ENCODE data around the gene CDH13. TPM values are rescaled to one million over a fixed set of nuclear protein-coding genes. Genes with fewer than 3 reads are reported as not detected.

The CDH13 gene
- total and polyA plus RNA-seq, 10 of the 15 experiments (the other 5 are each of a cell fraction or from before 2014, with no cell fraction given): under 0.01 to 0.05 TPM; not detected in 8

DNA sequence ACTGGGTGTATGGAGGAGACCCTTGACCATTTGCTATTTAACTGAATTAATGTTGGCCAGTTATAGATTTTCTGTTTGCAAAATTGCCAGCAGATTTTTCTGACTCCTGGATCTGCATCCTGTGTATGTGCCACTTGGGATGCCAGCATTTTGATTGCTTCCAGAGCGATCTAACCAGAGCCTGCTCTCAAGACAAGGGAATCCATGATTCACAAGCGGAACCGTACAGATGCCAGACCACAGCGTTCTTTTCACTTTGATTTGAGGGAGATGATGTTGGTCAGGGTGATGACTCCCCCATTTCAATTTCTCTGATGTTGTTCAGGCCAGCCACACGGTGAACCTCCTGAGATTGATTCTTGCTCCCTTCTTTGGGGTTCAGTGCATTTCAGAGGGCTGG lies 228.7 kb downstream of the CDH13 start (continued):
- TF ChIP-seq, protein P1, sequence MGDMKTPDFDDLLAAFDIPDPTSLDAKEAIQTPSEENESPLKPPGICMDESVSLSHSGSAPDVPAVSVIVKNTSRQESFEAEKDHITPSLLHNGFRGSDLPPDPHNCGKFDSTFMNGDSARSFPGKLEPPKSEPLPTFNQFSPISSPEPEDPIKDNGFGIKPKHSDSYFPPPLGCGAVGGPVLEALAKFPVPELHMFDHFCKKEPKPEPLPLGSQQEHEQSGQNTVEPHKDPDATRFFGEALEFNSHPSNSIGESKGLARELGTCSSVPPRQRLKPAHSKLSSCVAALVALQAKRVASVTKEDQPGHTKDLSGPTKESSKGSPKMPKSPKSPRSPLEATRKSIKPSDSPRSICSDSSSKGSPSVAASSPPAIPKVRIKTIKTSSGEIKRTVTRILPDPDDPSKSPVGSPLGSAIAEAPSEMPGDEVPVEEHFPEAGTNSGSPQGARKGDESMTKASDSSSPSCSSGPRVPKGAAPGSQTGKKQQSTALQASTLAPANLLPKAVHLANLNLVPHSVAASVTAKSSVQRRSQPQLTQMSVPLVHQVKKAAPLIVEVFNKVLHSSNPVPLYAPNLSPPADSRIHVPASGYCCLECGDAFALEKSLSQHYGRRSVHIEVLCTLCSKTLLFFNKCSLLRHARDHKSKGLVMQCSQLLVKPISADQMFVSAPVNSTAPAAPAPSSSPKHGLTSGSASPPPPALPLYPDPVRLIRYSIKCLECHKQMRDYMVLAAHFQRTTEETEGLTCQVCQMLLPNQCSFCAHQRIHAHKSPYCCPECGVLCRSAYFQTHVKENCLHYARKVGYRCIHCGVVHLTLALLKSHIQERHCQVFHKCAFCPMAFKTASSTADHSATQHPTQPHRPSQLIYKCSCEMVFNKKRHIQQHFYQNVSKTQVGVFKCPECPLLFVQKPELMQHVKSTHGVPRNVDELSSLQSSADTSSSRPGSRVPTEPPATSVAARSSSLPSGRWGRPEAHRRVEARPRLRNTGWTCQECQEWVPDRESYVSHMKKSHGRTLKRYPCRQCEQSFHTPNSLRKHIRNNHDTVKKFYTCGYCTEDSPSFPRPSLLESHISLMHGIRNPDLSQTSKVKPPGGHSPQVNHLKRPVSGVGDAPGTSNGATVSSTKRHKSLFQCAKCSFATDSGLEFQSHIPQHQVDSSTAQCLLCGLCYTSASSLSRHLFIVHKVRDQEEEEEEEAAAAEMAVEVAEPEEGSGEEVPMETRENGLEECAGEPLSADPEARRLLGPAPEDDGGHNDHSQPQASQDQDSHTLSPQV (IDR thresholded peaks at IDR 0.05): no peak
- TF ChIP-seq RAD51 (IDR thresholded peaks at IDR 0.05) (no peak), MTA2 (IDR thresholded peaks at IDR 0.05; ENCODE audit: low read depth) (no peak), SIN3A (IDR thresholded peaks at IDR 0.05; ENCODE audit: low read depth, low read length) (no peak)

DNA sequence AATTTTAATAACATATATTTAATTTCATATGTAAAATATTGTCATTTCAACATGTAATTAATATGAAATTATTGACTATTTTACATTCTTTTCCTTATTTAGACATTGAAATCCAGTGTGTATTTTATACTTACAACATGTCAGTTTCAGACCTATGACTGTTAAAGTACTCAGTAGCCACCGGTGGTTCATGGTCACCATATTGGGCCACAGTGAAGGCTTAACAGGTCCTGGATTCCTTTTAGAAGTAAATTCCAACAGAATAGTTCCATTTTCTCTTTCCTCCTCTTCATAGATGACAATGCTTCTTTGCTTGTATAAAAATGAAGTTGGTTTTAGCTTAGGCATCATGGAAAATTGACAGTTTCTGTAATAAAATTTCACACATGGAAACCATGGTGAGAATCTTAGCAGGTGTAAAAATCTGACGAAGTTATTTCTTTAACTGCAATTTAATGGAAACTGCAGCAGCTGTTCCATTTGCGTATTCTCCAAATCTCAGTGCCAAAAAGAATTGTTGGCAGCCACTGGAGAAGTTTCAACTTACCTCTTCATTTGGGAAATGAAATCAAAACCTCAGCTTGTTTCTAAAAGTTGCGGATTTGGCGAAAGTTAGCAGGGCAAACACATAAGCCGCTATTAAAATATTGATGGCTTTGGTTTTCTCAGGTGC lies 231.1 kb downstream of the CDH13 start:
- no peak for FAIRE-seq
- Histone ChIP-seq H3K9me3 (replicated peaks; ENCODE audit: control insufficient read depth, insufficient read depth, low read length) (no peaks in the 10 kb centered on the region), H2AFZ (ENCODE audit: control insufficient read depth, low read depth, low read length) (no peak overlapping the region), H3K4me3 (no peak overlapping the region), H3K27me3 (replicated peaks in 1 of 2; ENCODE audit: control insufficient read depth in 2 of 2, insufficient read depth in 2 of 2, low read length in 1 of 2) (no peaks in the 10 kb centered on the region), H3K79me2 (ENCODE audit: control insufficient read depth, insufficient read depth, low read length) (no peaks in the 10 kb centered on the region), H3K9ac (ENCODE audit: control insufficient read depth, insufficient read depth, low read length) (no peak overlapping the region), H3K27ac (ENCODE audit: control insufficient read depth, insufficient read depth) (no peak overlapping the region), H3K4me2 (ENCODE audit: control insufficient read depth, insufficient read depth) (no peak overlapping the region), H3K4me1 (ENCODE audit: control insufficient read depth, insufficient read depth, low read length) (no peaks in the 10 kb centered on the region), H3K36me3 (ENCODE audit: control insufficient read depth in 2 of 2, insufficient read depth in 2 of 2, low read length in 1 of 2) (no peaks in the 10 kb centered on the region), H4K20me1 (ENCODE audit: control insufficient read depth, insufficient read depth) (no peaks in the 10 kb centered on the region)
- intact Hi-C loops (cut with micrococcal nuclease; ENCODE audit: unreplicated experiment): no loop called here
- no TSS peak for BruUV-seq (replicated peaks)
- DNase-seq (ENCODE audit: low read depth, low spot score): no peak
- ChIA-PET RAD21 (ENCODE audit: unreplicated experiment) (no interaction called here), POLR2A (no interaction called here), SMC1A (ENCODE audit: uncharacterized antibody, unreplicated experiment) (no interaction called here), CTCF (no interaction called here)
- in situ Hi-C loops (cut with MboI): no loop called here
- WGBS (ENCODE audit: insufficient coverage, insufficient replicate concordance, low lambda C conversion rate, missing lambda C conversion rate): 54% methylated on average over 6 of the region's 6 CpGs
- no peak for ATAC-seq
- TF ChIP-seq STAT1 (conservative IDR thresholded peaks at IDR 0.05) (no peak), GATAD2B (conservative IDR thresholded peaks at IDR 0.05; ENCODE audit: low read depth) (no peak), SUPT20H (IDR thresholded peaks at IDR 0.05; ENCODE audit: borderline replicate concordance, control insufficient read depth, low read depth, low read length) (no peak), BCL11A (IDR thresholded peaks at IDR 0.05; ENCODE audit: low read depth, low read length) (no peak), NKRF (conservative IDR thresholded peaks at IDR 0.05) (no peak), LARP7 (IDR thresholded peaks at IDR 0.05) (no peak), SMAD1 (IDR thresholded peaks at IDR 0.05; ENCODE audit: low read depth, partially characterized antibody) (no peak), CHD4 (IDR thresholded peaks at IDR 0.05) (no peak), ZNF274 (IDR thresholded peaks at IDR 0.05; ENCODE audit: insufficient read depth, insufficient read length) (no peak), FOS (IDR thresholded peaks at IDR 0.05; ENCODE audit: borderline replicate concordance, extremely low read depth, insufficient read length) (no peak), HDAC6 (IDR thresholded peaks at IDR 0.05; ENCODE audit: unreplicated experiment) (no peak), RUNX3 (IDR thresholded peaks at IDR 0.05; ENCODE audit: low read length) (no peak), BACH1 (IDR thresholded peaks at IDR 0.05; ENCODE audit: borderline replicate concordance) (no peak)
